GM19438 (cell line): Measurements from ENCODE around the gene SMIM36.
"Not testable (repeated sequence)": the region's sequence is repeated elsewhere in the genome, so short reads cannot be mapped to it uniquely, and the experiment has no call there.

Experiments used
- ATAC-seq: cut with Tn5 transposase; IDR thresholded peaks from one replicate; pipeline ENCODE4 v1.9.1; 2021; ENCODE audit warnings: low read depth; ENCODE audit not compliant: unreplicated experiment

The SMIM36 gene

DNA sequence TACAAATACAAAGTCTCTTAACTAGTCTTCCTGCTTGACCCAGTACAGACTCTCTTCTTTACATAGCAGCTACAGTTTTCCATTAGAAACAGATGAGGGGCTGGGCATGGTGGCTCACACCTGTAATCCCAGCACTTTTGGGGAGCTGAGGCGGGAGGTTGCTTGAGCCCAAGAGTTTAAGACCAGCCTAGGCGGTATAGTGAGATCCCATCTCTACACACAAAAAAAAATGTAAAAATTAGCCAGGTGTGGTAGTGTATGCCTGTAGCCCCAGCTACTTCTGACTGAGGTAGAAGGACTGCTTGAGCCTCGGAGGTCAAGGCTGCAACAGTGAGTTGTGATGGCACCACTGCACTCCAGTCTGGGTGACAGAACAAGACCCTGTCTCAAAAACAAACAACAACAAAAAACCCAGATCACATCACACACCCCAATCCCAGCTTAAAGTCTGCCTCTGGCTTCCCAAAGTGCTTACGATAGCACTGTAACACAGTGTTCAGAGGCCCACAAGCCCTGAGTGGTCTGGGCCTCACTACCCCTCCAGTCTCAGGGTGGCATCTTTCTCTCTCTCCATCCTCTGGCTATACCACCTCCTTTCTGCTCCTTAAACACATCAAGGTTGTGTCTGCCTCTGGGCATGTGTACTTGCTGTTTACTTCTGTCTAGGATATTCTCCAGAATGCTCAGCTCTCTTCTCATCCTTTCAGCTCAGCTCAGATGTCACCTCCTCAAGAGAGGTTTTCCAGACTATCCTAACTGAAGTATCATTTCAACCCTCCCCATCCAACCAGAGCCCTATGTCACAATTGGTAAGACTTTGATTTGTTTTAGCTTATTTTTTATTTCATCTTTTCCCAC lies 93.6 kb downstream of the SMIM36 start:
- no peak for ATAC-seq

DNA sequence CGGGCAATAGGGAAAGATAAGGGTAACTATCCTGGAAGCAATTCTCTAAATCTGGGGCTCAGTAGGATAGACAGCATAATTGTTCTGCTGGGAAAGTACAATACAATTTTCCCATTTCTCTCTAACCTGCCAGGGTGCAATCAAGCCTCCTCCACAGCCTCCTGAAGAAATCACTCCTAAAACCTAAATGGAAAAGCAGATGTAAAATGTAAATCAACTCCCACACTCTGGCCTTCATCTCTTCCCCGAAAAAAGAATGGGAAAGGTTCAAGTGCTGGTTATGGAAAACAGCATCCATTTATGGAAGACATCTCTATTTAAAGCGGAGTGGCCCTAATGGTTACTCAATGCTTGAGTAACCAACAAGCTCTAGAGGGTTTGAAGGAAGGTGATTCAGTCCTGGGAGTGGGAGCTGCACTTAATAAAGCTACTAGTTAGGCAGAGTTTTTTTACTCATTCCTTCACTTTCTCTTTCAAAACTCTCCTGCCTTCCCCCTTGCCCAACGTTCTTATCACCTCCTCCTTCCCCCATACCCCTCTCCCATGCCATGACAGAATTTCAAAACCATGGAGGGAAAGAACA lies 94.7 kb downstream of the SMIM36 start:
- ATAC-seq: no peak

DNA sequence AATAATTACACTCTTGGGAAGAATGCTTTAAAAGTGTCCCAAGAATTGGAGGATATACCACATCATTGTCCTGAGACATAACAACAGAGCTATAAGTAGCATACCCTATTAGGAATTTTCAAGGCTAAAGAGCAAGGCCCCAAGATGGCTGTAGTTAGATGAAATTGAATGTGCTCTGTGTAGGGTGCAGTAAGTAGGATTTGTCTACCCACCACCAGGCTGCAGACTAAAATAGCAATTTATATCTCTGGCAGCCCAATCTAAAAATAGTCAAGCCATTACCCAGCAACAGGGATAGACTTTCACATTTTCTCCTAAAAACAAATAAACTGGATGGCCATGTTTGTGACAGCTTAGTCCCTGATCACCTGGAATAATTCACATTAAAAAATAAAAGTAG lies 95.3 kb downstream of the SMIM36 start:
- ATAC-seq: no peak

DNA sequence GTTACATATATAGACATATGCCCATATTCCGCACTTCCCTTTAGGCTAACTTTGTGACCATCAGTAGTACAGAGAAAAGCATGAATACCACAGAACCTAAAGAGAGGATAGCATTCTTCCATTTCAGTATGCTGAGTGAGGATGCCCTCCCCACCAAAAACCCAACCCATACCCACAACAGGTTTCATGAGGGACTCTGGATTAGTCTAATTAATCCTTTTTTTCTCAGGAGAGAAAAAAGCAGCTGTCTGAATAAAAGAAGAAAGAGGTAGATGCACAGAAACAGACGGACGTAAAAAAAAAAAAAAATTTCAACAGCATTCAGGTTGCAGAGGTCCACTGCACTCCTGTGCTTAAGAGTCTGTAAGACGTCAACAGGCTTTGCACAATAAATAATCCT lies 96.3 kb downstream of the SMIM36 start:
- ATAC-seq: no peak

DNA sequence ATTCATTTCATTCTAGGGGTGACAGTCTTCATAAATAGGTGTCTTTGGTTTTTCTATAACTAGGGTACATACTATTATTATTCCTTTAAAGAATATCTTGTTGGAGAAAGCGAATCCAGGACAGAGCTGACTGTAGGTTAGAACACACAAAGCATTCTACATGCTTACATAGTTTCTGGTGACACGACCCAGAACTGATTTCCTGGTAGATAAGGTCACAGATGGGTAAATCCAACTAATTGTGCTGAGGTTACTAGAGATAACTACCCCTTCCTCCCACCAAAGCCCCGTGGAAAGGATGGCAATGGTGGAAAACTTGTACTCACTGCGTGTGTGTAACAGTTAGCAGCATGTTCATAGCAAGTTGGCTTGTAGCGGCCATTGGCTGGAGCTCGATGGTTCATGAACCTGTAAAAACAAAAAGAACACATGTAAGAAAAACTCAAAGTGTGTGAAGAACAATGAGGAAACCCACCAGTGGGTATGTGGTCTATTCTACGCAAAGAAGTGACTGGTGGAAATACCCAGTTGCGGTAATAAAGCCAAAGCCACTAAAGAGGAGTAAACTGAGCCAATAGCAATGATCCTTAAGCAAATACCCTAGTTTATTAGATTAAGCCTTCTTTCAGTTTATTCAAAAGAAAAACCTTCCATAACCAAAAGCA lies 97.3 kb downstream of the SMIM36 start:
- ATAC-seq: no peak

DNA sequence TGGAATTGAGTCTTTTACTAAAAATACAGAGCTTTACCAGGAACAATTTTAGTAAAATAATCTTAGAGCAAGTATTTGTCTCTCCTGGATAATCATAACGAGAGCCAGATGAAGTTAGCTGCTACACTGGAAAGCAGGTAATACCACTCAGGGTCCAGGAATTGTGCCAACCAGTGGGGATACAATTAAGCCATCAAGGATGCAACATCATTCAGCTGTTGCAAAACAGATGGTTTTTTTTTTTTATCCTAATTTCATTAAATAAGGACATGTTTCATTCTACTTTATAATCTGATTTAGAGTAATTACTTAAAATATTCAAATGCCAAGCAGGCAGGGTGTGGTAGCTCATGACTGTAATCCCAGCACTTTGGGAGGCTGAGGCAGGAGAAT lies 99.8 kb downstream of the SMIM36 start:
- no peak for ATAC-seq

DNA sequence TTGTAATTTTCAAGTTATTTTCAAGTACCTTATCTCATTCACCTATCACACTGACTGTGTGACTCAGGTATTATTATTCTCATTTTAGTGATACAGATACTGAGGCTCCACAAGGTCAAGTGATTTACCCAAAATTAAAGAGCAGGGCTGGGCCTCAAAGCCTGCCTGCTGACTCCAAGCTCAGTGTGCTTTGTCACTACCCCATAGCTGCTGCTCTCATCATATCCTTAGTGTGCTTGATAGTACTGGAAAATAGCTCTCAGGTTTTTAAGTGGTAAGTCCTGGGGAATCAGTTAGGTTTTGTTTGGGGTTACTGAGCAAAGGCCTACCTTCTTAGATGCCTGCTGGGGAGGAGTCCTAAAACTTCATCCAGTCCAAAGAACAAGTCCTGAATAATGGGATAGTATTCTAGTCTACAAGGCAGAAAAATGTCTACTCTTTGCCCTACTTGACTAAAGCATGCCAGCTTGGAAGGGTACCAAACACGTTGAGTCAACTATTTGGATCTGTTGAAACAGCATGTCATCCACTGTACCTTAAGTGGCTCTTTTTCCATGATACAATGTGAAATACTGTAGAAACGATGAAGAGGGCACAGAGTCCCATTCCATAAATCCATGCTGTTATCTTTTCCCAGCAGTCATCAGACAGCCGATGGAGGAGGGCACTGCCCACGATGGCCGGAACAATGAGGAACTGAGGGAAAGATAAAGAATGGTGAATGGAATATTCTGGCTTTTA lies 100.4 kb downstream of the SMIM36 start:
- ATAC-seq: no peak

DNA sequence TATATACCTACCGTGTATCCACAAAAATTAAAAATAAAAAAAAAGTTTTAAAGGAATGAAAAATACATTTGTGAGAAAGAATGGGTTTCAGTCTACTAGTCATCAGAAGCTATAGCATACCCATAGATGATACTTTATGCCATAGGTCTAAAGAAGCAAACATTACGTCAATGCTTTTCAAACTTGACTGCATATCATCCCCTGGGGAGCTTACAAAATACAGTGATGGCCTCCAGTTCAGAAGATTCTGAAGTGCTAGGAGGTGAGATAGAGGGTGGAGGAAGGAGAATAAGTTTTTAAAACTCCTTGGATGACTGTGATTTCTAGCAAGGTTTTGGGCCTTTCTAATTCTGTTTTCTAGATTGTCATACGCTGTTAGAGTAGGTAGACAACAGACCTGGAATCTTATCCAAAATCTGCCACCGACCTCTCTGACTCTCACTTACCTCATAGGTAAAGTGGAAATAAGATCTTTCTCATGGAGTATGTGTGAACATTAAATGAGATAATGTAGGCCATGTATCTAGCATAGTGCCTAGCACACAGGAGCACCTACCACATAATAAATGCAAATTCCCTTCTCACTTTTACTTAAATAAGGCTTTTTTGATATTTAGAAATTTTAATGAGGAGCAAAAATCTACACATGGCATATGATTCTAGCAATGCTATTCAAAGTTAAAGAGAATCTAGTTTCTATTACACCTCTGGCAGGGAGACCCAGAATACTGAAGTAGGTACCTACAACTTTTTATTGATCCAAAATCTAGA lies 102.0 kb downstream of the SMIM36 start:
- ATAC-seq: no peak

DNA sequence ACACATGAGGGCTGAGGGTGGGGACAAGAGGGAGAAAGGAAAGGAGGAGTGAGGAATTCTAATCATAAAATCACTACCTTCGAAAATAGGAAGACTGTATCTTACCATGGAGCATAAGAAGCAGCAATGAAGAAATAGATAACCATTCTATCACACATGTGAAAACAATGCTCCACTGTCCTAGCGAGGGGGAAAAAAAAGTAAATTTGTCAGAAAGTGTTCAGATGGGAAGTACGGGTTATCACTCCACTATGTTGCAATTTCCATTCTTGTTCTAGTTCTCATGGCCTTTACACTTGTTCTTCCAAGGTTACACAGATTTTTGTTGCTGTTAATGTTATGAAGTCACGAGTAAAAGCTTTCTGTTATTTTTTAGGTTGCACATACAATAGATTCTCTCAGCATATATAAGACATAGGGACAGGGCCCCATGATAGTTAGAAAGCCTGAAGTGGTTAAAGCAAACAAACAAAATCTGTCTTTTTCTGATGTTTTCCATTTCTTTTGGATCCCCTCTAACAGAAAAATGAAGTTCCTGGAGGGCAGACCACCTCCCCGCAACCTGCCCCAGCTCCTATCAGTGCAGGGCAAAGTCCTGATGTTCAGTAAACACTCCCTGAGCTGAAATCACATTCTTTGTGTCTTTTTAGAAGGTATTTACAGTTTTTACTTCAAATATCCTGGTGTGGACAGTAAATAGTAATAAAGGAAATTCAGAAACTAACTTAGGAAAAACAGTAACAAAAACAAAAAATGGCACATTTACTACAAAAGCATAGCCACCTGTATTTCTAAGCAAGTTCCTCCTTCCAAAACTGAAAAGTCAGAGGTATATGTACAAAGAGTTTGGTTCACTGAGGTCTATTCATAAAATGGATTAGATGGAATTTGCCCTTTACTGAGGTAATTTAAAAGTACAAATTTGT lies 103.3 kb downstream of the SMIM36 start:
- no peak for ATAC-seq

DNA sequence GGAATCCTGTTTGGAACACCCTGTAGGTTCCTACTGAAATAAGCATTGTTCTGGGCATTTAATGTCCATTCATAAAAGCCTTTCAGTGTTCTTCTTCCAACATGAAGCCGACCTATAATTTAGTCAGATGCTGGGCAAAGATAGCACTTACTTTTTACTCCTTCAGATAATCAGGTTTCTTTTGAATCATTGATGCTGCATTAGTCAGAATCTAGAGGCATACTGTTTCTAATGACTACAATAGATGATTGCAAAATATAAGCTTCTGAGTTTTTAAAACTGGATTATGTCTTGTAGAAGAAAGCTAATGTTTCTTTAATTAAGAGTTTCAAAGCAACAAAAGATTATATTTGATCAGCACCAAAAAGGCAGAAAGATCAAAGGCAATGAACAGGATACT lies 105.7 kb downstream of the SMIM36 start:
- ATAC-seq: no peak

DNA sequence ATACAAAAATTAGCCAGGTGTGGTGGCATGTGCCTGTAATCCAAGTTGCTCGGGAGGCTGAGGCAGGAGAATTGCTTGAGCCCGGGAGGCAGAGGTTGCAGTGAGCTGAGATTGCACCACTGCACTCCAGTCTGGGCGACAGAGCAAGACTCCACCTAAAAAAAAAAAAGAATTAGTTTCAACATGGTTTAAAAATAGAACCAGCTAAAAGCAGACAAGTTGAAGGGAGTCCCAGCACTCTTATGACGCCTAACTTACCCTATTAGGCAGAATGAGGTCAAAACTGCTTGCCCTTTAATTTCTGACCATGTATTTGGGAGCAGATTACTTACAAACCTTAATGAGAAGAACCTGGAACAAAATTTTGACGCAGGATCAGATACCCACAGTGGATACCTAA lies 107.1 kb downstream of the SMIM36 start:
- not testable (repeated sequence) for ATAC-seq

DNA sequence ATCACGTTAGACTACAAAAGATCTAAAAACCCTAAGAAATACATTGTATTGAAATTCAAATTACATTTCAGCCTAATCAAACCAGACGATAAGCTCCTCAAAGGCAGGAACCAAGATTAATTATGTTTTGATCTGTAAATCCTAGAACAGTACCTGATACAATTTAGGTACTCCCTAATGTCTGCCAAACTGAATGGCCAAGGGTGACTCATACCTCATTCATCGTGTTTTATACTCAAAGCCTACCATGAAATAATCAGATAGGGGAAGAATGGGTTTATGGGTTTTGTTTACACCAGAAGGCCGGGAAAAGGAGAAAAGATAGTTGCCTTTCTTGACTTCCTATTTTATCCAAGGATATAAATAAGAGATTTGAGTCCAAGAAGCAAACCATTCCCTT lies 108.9 kb downstream of the SMIM36 start:
- no peak for ATAC-seq
